ENCODE data around the gene TMEM128. TPM values are rescaled to one million over a fixed set of nuclear protein-coding genes. Genes with fewer than 3 reads are reported as not detected.

Gene TMEM128
- total and polyA plus RNA-seq, 2 of the 13 experiments (the other 11 are each of a cell fraction or from before 2014, with no cell fraction given): 19.4 to 27.9 TPM

- TF ChIP-seq, protein P1, sequence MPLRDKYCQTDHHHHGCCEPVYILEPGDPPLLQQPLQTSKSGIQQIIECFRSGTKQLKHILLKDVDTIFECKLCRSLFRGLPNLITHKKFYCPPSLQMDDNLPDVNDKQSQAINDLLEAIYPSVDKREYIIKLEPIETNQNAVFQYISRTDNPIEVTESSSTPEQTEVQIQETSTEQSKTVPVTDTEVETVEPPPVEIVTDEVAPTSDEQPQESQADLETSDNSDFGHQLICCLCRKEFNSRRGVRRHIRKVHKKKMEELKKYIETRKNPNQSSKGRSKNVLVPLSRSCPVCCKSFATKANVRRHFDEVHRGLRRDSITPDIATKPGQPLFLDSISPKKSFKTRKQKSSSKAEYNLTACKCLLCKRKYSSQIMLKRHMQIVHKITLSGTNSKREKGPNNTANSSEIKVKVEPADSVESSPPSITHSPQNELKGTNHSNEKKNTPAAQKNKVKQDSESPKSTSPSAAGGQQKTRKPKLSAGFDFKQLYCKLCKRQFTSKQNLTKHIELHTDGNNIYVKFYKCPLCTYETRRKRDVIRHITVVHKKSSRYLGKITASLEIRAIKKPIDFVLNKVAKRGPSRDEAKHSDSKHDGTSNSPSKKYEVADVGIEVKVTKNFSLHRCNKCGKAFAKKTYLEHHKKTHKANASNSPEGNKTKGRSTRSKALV (CRISPR knock-in tag; IDR thresholded peaks at IDR 0.05): no peak; the same call in 1 of the 2 replicates
- TF ChIP-seq, protein P2, sequence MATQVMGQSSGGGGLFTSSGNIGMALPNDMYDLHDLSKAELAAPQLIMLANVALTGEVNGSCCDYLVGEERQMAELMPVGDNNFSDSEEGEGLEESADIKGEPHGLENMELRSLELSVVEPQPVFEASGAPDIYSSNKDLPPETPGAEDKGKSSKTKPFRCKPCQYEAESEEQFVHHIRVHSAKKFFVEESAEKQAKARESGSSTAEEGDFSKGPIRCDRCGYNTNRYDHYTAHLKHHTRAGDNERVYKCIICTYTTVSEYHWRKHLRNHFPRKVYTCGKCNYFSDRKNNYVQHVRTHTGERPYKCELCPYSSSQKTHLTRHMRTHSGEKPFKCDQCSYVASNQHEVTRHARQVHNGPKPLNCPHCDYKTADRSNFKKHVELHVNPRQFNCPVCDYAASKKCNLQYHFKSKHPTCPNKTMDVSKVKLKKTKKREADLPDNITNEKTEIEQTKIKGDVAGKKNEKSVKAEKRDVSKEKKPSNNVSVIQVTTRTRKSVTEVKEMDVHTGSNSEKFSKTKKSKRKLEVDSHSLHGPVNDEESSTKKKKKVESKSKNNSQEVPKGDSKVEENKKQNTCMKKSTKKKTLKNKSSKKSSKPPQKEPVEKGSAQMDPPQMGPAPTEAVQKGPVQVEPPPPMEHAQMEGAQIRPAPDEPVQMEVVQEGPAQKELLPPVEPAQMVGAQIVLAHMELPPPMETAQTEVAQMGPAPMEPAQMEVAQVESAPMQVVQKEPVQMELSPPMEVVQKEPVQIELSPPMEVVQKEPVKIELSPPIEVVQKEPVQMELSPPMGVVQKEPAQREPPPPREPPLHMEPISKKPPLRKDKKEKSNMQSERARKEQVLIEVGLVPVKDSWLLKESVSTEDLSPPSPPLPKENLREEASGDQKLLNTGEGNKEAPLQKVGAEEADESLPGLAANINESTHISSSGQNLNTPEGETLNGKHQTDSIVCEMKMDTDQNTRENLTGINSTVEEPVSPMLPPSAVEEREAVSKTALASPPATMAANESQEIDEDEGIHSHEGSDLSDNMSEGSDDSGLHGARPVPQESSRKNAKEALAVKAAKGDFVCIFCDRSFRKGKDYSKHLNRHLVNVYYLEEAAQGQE (IDR thresholded peaks at IDR 0.05; ENCODE audit: borderline replicate concordance in 1 of 2, low read depth in 1 of 2, low read length in 2 of 2): peak in 1 of 2 experiments; percentile 50; a peak in 1 of 4 replicates
- TF ChIP-seq GZF1 (CRISPR knock-in tag; IDR thresholded peaks at IDR 0.05) (no peak), AKNA (CRISPR knock-in tag; IDR thresholded peaks at IDR 0.05; ENCODE audit: borderline replicate concordance) (no peak), ZNF557 (CRISPR knock-in tag; IDR thresholded peaks at IDR 0.05) (no peak), ZSCAN29 (CRISPR knock-in tag; conservative IDR thresholded peaks at IDR 0.05) (peak; percentile 99), NFYB (CRISPR knock-in tag; IDR thresholded peaks at IDR 0.05) (no peak), ZNF205 (CRISPR knock-in tag; IDR thresholded peaks at IDR 0.05) (peak; percentile 74; the same call in 1 of the 2 replicates), TFDP2 (CRISPR knock-in tag; IDR thresholded peaks at IDR 0.05) (peak; percentile 50; the same call in 1 of the 2 replicates), ATF7-NPFF (CRISPR knock-in tag; IDR thresholded peaks at IDR 0.05; ENCODE audit: low read depth) (no peak), ZNF33A (CRISPR knock-in tag; IDR thresholded peaks at IDR 0.05; ENCODE audit: borderline replicate concordance) (no peak), ZNF101 (CRISPR knock-in tag; IDR thresholded peaks at IDR 0.05; ENCODE audit: borderline replicate concordance, low read depth) (no peak)
- TF ChIP-seq, protein P3, sequence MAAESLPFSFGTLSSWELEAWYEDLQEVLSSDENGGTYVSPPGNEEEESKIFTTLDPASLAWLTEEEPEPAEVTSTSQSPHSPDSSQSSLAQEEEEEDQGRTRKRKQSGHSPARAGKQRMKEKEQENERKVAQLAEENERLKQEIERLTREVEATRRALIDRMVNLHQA (CRISPR knock-in tag; IDR thresholded peaks at IDR 0.05): no peak
- TF ChIP-seq, protein P4, sequence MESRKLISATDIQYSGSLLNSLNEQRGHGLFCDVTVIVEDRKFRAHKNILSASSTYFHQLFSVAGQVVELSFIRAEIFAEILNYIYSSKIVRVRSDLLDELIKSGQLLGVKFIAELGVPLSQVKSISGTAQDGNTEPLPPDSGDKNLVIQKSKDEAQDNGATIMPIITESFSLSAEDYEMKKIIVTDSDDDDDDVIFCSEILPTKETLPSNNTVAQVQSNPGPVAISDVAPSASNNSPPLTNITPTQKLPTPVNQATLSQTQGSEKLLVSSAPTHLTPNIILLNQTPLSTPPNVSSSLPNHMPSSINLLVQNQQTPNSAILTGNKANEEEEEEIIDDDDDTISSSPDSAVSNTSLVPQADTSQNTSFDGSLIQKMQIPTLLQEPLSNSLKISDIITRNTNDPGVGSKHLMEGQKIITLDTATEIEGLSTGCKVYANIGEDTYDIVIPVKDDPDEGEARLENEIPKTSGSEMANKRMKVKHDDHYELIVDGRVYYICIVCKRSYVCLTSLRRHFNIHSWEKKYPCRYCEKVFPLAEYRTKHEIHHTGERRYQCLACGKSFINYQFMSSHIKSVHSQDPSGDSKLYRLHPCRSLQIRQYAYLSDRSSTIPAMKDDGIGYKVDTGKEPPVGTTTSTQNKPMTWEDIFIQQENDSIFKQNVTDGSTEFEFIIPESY (CRISPR knock-in tag; IDR thresholded peaks at IDR 0.05): peak; percentile 44; the same call in 1 of the 2 replicates
These were observed 11.6 kb upstream of the TMEM128 start (continued) for GRCh38 chr4:4259484-4260100.

Data from HepG2 (cell line).